ENCODE measurements around the gene TBC1D22A.

DNA sequence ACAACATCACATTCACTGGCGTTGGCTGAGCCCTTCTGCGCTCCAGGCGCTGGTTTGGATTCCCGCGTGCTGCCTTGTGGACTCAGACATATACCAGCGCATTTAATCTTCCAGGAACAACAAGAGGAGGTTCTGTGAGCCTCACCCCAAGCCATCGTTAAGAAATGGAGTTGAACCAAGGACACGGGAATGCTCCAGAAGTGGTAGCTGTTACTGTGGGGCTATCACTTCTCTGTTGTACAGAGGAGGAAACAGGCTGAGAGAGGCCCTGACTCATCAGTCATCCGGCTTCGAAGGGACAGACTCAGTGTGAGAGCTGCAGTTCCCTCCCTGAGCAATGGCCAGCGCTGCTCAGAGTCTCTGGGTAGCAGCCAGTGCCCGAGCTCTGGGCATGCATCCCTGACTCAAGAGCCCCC, 291.3 kb downstream of the TBC1D22A start:
- TF ChIP-seq RAD21 (conservative IDR thresholded peaks at IDR 0.05) (no peak), EZH2 (IDR thresholded peaks at IDR 0.05; ENCODE audit: borderline replicate concordance, insufficient read depth, low read length, poor library complexity, severe bottlenecking) (no peak), POLR2AphosphoS5 (IDR thresholded peaks at IDR 0.05) (peak; percentile 18), MXI1 (conservative IDR thresholded peaks at IDR 0.05; ENCODE audit: poor library complexity, severe bottlenecking) (no peak), EP300 (conservative IDR thresholded peaks at IDR 0.05; ENCODE audit: poor library complexity, severe bottlenecking) (no peak), SMC3 (conservative IDR thresholded peaks at IDR 0.05; ENCODE audit: poor library complexity) (no peak), TAF1 (IDR thresholded peaks at IDR 0.05; ENCODE audit: low read depth) (no peak)
- TF ChIP-seq, protein P1, sequence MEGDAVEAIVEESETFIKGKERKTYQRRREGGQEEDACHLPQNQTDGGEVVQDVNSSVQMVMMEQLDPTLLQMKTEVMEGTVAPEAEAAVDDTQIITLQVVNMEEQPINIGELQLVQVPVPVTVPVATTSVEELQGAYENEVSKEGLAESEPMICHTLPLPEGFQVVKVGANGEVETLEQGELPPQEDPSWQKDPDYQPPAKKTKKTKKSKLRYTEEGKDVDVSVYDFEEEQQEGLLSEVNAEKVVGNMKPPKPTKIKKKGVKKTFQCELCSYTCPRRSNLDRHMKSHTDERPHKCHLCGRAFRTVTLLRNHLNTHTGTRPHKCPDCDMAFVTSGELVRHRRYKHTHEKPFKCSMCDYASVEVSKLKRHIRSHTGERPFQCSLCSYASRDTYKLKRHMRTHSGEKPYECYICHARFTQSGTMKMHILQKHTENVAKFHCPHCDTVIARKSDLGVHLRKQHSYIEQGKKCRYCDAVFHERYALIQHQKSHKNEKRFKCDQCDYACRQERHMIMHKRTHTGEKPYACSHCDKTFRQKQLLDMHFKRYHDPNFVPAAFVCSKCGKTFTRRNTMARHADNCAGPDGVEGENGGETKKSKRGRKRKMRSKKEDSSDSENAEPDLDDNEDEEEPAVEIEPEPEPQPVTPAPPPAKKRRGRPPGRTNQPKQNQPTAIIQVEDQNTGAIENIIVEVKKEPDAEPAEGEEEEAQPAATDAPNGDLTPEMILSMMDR (IDR thresholded peaks at IDR 0.05; ENCODE audit: poor library complexity, severe bottlenecking): no peak
- TF ChIP-seq, protein P2, sequence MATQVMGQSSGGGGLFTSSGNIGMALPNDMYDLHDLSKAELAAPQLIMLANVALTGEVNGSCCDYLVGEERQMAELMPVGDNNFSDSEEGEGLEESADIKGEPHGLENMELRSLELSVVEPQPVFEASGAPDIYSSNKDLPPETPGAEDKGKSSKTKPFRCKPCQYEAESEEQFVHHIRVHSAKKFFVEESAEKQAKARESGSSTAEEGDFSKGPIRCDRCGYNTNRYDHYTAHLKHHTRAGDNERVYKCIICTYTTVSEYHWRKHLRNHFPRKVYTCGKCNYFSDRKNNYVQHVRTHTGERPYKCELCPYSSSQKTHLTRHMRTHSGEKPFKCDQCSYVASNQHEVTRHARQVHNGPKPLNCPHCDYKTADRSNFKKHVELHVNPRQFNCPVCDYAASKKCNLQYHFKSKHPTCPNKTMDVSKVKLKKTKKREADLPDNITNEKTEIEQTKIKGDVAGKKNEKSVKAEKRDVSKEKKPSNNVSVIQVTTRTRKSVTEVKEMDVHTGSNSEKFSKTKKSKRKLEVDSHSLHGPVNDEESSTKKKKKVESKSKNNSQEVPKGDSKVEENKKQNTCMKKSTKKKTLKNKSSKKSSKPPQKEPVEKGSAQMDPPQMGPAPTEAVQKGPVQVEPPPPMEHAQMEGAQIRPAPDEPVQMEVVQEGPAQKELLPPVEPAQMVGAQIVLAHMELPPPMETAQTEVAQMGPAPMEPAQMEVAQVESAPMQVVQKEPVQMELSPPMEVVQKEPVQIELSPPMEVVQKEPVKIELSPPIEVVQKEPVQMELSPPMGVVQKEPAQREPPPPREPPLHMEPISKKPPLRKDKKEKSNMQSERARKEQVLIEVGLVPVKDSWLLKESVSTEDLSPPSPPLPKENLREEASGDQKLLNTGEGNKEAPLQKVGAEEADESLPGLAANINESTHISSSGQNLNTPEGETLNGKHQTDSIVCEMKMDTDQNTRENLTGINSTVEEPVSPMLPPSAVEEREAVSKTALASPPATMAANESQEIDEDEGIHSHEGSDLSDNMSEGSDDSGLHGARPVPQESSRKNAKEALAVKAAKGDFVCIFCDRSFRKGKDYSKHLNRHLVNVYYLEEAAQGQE (IDR thresholded peaks at IDR 0.05; ENCODE audit: borderline replicate concordance): no peak
